NOMO-1 treated with dmso at 0.1 percent for 144 hours (cell line): ENCODE results near the gene ASB2.
A peak's percentile ranks its signal among the peaks of the same experiment; 100 is the strongest.

Source experiments
- DNase-seq: peaks from one replicate; lab custom pipeline; 2025; ENCODE audit not compliant: unreplicated experiment; lab: John Stamatoyannopoulos, UW

ASB2 gene

DNA sequence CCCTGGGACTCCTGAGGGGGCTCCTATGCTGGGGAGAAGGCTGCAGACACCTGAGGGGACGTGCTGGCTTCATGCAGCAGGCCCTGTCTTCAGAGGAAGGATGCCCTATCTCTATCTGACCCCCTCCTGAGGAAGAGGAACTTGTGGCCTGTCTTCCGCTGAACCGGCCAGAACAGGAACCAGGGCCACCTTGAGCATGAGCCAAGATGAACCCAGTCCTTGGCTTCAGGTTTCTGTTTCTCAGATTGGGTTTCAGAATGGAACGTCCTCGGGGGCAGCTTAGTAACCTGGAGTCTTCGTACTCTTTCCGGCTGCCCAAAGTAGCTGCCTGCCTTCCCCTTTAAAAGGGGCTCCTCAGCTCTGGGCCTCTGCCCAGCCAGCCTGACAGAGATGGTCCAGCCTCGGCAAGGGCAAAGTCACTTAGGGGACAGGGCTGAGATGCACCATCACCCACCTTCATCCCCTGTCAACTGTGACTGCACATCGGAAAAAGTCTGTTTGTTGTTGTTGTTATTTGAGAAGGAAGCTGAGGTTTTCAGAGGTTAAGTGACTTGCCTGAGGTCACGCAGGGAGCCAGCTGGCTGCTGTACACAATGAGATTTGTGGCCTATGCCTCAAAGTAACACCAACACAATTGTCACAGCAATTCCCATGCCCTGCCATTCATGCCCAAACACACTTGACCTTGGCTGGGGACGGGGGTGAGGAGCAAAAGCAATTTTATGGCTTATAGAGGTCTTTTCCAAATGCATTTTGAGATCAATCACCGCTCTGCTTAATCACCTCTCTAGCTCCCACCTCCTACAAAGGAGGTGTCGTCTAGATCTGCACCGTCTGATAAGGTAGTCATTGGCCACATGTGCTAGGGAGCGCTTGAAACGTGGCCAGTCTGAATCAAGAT lies 13.4 kb downstream of the ASB2 start:
- peak; percentile 85 for DNase-seq

DNA sequence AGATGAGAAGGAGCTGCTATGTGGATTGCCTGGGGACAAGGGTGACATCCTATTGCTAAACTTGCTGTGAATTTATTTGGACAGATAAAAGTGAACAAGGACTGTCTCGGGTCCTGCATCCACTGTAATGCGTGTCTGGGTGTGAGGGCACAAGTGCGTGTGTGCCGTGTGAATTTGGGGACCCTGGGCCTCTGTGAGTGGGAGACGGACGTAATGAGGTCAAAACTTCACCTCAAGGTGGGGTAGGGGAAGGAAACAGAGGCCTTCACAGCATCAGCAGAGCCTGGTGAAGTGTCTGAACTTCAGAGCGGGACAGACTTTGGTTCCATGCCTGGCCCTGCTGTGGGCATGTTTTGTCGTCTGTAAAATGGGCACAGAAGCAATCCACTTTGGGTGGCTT lies 14.8 kb downstream of the ASB2 start:
- no peak for DNase-seq

DNA sequence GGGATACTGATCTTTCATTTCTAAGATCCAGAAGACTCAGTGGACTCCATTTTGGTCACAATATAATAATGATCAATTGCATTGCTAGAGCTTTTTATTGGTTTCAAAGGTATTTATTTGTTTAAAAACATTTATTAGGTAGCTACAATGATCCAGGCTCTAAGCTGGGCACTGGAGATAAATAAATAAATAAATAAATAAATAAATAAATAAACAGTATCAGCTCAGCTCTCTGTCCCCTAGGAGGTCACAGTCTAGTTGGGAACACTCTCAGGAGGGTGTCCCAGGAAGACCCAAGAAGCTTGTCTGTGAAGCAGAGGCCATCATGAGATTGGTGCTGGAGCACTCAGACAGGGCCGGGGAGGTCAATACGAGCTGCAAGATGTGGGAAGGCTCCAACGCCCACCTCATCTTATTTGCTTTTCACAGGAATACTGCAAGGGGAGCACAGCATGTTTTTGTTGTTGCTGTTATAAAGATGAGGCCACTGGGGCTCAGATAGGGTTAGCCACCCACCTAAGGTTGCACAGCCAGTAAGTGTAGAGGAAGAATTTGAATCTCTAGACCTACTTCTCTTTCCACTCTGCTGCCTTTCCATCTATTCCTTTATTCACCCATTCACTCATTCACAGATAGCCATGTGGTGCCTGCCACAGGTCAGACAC lies 15.5 kb downstream of the ASB2 start:
- DNase-seq, result no peak

DNA sequence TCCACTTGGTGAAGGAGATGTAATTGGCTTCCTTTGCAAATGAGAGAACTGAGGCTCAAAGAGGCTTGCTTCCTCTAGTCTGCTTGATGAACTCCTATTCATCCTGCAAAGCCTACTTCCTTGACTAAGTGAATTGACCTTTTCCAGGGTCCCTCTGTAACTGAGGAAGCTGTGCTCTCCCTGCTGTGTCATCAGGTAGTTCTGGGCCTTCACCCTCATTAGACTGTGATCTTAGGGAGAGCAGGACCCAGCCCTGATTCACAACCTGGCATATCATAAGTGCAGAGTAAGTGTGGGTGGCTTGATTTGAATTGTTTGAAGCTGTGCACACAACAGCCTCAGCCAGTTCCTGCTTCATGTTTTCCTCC lies 16.3 kb downstream of the ASB2 start:
- DNase-seq, result no peak

DNA sequence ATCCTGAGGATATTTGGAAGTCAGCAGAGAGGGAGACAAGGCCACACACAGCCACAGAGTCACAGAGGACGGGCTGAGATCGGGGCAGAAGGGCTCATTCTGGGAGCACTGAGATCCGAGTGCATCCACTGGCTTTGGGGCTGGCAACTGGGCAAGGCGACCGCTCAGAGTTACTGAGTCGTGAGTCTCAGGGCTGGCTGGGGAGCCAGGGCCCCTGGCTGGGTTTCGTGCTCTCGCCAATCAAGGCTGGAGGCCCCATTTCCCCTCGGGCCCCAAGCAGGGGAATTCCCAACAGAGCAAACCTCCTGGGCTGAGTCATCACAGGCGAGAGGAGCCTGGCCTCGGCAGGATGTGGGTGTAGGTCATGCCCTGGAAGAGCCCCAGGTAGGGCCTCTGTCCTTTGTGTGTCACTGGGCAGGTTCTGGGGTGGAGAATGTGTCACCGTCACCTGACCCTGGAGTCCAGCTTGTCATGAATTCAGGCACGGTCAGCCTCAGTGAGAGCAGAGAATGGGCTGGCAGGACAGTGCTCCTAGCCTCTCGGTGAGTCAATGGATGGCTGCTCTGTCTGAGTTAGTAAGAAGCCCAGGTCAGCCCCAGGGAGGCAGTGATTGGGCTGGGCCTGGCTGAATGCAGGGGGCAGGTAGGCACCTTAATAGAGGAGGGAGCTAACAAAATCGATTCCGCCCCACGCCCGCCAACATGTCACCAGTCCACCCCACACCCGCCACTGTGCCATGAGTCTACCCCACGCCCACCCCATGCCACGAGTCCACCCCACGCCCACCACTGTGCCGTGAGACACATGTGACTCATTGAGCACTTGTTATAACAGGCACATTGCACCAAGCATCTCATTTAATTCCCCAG lies 16.9 kb downstream of the ASB2 start:
- DNase-seq, result peak; percentile 81

DNA sequence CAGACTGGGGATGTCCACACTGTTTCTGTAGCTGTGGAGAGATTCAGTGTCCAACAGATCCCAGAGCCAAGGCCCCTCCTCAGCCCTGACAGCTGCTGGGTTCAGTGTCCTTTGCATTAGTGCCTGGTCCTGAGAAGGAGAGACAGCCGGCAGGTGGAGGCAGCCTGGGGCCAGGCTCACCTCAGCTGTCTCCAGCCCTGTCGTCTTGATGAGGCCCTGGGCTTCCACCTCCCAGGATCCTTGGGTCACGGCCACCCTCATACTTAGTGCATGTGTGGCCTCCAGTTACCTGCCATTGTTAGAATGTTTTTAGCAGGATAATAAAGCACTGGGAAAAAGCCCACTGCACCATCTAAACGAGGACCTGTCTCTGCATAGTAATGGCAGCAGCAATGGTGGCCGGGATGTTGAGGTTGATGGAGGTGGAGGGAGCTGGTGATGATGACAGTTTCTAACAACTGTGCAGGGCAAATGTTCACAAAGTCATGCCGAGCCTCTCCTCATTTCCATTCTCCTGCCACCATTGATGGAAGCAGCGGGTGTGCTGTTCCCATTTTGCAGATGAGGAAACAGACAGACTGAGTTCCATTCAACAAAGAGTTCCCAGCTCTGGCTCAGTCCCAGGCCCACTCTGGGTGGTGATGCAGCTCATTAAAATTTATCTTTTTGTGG lies 17.7 kb downstream of the ASB2 start:
- no peak for DNase-seq

DNA sequence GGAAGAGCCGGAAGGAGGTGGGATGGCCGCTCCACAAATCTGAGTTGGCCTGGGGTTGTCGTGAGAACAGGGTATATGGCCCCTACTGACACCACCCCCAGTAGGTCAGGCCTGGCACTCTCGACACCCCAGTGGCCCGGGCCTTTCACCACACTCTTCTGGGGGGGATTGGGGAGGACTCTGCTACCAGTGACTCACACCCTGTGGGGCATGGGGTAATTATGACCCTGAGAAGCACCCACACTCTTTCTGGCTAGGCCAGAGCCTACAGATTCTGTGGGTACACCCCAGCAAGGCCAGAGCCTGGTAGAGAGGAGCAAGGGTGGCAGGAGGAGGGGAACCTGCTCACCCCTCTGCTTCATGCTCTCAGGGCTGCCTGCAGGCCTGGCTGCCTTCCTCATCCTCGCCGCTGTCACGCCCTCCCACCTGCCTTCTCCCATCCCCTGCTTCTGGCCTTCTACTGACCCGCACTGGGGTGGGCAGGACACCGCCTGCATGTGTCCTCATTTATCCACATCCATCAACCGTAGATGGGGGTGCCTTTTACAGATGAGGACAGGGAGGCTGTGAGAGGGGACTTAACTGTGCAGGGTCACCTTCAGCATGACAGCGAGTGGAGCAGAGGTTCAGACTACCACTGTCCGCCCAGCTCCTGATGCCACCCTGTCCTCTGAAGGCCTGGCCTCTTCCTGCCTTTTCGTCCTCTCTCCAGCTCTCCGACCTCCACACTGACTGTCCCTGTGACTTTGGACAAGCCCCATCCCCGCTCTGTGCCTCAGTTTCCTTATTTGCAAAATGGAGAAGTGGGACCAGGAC lies 18.4 kb downstream of the ASB2 start:
- DNase-seq, result no peak

DNA sequence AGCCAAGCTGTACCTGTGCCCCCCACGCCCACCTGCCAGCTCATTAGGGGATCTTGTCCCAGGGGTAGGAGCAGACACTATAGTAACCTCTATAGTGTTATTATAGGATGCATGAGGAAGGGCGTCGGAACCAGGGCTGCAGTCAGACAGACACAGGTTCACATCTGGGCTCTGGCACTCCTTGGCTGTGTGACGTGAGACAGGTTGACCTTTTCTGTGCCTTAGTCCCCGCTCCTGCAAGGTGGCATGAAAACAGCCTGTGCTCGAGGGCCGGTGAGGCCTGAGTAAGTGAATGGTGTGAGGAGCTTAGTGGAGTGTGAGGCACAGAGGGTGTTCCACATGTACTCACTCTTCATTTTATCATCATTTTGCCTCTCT lies 19.0 kb downstream of the ASB2 start:
- no peak for DNase-seq

DNA sequence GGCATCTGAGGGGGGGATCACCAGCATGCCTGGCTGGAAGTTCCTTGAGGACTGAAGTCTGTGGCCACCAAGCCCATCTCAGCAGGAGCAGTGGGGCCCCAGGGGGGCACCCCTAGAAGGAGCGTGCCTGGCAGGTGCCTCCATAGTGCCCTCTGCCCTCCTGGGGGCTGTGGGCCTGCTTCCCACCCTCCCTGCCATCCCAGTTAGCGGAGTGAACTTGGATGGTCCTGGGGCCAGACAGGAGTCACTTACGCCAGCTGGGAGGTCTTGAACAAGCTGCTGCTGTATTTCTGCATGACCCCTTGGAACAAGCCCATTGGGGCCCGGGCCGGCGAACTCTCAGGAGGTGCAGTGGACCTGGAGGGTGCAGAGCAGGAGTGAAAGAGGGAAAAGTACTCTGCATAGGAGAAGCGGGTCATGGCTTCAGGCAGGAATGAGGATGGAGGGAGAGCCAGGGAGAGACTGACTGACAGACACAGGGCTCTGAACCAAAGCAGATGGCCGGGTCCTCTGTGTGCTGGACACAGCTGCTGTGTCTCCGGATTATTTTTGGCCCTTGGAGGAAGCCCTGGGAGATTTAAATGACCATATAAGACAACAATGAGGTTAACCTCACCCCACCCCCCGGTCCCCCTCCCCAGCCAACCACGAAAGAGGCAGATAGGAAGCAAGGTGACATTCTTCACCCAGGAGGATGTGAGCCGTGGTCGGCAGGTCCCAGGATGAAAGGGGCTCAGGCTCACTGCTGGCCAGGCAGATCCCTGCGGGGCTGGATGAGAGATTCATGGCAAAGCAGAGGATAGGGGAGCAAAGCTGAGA lies 19.6 kb downstream of the ASB2 start:
- no peak for DNase-seq

DNA sequence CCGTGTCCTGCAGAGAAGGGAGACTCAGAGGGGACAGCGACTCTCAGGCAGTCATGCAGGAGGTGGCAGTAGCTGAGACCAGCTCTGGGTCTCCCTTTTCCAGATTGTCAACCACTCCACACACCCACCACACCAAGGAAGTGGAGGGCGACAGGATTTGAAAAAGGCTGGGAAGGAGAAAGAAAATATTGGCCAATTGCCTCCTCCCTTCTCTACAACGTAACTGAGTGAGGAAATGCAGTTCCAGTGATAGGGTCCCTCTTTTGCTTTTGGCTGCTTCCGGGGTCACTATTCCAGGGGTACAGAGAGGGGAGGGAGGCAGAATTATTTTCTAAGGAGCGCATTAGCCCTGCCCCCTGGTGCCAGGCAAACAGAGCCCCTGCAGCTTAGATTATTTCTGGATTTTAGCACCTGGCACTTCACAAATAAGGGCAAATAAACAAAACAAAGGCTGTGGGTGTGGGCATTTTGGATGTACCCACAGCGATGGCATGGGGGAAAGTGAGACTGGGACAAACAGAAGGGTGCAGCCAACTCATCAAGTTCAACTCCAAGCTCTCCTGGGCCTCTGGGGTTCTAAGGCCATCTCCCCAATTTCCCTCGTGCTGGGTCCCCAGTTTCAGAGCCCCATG lies 20.4 kb downstream of the ASB2 start:
- no peak for DNase-seq

DNA sequence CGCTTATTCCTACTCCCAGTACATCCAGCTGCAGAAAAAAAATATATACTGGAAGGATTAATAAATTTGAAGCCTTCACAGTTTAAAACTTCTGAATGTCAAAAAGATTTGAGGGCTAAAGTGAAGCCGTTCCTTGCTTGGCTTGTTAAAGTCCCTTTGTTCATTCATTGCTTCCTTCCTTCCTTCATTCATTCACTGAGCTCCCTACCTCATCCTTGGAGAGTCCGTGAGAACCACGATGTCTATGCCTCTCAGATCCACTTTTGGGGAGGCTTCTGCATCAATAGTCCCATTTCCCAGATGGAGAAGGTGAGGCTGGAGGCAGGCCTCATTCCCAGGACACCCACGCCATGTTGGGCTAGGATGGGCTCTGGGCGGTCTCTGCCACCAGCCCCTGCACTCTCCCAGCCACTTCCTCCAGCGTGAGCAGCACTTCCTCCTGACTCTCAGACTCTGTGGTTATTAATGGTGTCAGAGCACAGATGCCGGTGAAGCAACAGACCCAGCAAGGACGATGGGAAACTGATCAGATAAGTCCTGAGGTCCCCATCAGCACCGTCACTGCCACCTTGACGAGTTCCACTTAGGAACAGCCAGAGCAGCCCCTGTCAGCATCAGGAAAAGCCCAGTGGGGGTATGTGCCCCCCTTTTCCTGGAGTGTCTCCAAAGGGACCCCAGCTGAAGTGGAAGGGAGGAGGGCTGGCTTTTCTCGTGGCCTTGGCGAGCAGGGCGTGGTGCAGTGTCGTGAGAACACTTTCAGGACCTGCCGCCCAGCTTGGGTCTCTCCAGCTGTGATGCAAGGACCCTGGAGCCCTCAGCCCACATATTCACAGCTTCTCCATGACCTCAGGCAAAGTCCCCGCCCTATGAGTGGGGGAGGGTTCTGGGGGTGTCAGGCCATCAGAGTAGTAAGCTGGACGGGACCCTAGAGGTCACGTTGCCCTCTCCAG lies 21.2 kb downstream of the ASB2 start:
- peak; percentile 89 for DNase-seq

DNA sequence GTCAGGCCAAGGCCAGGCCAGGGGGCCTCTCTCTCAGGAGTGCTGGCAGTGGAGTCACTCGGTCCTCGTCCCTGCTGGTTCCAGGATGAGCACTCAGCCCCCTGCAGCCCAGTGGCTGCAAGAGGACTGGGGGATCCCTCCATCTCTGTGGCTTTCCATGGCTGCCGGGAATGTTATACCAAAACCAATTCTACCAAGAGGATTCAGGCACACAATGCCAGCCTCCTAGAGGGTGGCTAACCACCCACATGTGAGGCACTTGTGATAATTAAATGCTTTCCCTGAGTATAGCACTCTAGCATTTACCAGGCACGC lies 21.9 kb downstream of the ASB2 start:
- no peak for DNase-seq

DNA sequence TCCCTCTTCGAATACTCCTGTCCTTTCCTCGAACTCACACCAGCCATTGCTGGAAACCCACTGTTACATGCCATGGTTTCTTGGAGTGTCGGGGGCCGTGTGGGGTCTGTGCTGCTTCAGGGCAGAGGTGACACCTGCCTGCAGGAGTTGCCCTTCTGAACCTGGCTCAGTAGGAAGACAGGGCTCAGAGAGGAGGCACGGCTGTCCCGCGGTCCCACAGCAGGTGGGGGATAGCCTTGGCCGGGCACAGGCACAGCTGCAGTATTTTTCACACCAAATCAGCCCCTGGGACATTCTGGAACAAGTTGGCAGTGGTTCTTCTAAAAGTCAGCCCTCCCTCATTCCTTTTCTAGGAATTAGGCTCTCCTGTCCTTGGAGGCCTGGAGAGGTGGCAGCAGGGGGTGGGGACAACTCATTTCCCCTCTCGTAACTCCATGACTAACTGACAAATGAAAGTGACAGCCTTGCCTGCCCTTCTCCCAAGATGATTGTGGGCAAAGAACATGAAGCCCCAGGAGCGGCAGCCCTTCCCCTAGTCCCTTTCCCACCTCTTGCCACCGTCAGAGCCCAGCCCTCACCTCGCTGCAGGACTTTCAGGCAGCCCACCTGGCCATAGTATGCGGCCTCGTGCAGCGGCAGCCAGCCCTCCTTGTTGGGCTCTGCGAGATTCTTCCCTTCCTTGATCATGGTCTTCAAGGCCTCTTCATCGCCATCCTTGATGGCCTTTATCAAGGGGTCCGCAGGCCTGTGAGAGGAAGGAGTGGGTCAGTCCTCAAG lies 22.4 kb downstream of the ASB2 start:
- DNase-seq, result no peak

DNA sequence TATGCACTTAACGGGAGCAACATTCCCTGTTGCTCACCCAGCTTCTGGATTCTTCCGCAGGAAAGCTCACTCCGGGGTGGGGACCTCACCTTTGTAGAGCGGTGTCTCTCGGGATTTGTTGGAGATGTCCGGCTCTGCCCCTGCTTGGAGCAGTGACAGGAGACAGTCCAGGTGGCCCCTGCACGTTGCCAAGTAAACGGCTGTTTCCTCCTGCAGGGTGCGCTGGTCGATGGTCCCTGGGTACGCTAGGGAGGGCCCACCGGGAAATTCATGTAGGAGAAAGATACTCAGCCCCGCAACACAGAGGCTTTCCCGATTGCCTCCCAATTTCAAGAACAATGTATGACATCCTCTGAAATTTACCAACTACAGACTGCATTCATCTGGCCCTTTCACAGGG lies 23.1 kb downstream of the ASB2 start:
- DNase-seq, result no peak

DNA sequence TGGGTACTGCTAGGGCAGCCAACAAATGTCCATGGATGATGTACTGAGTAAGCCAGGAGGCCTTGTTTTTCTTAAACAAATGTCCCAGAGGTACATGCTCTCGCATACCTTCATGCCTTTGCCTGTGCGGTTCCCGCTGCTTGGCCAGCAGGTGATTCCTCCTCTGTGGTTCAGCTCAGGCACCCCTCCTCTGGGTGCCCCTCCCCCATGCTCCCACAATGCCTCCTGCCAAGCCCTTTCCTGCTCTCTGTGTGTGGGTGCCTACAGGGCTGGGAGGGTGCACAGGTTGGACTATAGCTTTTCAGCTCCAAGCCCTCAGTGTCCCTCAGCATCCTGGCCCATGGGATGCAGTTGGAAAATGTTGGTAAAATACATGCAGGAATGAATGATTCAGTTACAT lies 23.5 kb downstream of the ASB2 start:
- no peak for DNase-seq

DNA sequence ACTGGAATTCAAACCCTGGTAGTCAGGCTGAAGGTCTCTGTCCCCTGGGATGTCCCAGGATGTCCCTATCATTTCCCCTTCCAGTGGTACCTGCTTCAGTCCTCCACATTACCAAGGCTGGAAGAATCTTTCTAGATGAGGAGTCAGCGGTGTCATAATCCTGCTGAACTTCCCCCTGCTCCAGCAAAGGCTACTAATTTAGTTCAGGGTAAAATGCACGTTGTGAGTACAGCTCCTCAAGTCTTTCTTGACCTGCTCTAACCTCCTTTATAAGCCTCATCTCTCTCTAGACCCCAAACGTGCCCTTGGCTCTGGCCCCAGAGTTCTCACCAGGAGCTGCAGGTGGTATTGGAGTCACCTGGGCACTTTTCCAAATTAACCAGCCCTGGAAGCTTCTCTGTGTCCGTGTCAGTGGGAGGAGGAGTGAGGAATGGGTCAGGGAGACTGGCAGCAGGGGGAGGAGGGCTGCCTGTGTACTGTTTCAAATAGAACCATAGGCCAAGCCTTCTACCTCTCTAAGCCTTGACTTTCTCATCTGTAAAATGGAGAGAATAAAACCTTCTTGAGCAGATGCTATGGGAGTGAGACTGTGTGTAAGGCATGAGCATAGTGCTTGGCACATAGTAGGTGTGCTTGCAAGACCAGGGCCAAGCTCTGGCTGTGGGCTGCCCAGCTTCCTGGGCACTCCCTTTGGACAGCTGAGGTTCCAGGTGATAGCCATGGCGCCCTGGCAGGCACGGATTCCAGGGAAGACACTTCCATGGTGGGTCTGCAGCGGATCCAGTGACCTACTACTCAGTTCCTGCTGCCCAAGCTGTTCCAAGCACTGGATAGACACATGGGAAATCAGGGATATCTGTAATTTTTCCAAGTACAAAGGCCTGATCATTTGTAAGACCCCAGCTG lies 24.5 kb downstream of the ASB2 start:
- DNase-seq, result no peak
